M059J (cell line): Measurements from ENCODE around the gene SFSWAP. TPM values are rescaled to one million over a fixed set of nuclear protein-coding genes. Genes with fewer than 3 reads are reported as not detected.
"Not testable (repeated sequence)": the region's sequence is repeated elsewhere in the genome, so short reads cannot be mapped to it uniquely, and the experiment has no call there.

ENCODE experiments used
- DNase-seq: peaks from one replicate; pipeline ENCODE4 v3.0.0-alpha.2; 2012; ENCODE audit warnings: low read depth
- total RNA-seq: library from RNA; depleted of rRNA; stranded (reverse); fragments of >200 nt; shearing (Covaris generic); gene quantifications from 2 replicates; pipeline ENCODE4 v1.2.3, GENCODE V29; 2014; rRNA removed

Gene SFSWAP
- total RNA-seq = 11.8 and 24.1 TPM in 2 replicates

- peak; percentile 60 for DNase-seq
These were observed at the start of gene SFSWAP for GRCh38 chr12:131710464-131711457. SFSWAP (plus strand) TSS chr12:131711090; CDS start chr12:131711230, 140 bp downstream.

DNA sequence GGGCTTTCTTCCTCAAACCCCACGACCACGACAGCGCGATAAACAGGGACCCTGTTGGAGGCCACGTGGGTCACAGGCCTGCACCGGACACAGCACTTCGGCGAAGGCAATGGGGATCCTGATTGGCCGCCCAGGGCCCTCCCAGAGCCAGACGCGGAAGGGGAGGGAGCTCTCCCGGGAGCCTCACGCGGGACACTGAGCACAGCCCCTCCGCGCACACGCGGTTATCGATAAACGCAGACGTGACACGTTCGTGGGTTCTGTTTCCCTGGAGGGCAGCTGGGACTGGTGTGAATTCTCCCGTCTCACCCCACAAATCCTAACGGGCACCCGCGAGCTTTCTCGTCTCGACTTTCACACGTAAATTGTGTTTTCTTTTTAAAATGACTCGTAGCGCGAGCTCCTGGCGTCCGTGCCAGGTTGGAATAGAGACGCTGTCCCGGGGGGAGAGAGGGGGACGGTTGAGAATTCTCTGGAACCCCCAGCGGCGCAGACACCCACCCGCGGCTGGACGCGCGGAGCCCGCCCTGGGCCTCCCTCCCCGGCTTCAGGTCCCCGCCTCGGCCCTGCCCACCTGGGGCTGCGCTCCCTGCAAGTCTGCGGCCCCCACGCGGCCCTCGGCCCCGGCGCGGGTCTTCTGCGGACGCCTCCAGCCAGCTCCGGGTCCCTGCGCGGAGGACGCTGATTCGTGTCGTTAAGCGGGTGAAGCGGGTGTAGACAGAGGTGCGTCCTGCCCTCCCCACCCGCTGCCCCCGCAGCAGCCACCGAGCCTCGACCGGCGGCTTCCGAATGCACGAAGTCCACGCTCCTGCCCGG is 49.5 kb upstream of the SFSWAP start:
- DNase-seq = not testable (repeated sequence)

DNA sequence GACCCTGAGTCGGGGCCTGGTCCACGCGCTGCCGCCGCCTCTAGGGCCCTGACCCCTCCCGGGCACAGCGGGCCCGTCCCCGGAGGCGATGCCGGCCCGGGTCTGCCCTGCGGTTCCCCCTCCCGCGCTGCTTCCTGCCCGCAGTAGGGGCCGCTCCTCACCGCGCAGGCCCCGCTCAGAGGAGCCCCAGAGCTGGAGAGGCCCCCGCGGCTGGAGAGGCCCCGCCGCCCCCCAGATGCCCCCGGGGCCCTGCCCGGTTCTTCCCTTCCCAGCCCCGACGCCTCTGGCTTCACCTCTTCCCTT is 49.0 kb upstream of the SFSWAP start:
- DNase-seq = not testable (repeated sequence)

- DNase-seq = not testable (repeated sequence)
These were observed 48.5 kb upstream of the SFSWAP start for GRCh38 chr12:131662346-131662745.

DNA sequence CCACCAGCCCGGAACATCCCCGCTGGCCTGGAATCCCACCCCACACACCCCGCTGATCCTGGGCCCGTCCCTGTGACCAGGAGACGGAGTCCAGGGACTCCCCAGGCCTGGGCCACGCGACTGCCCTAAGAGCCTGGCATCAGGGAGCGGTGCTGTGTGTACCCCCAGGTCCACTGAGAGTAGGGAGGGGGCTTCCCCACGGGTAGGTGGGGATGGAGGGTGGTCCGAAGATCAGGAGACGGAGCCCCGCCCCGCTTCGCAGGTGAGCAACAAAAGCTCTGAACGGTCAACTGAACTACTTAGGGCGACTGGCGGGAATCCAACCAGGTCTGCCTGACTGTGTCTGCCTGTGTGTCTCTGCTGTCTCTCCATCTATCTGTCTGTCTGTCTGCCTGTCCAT is 45.2 kb upstream of the SFSWAP start:
- DNase-seq = not testable (repeated sequence)

GRCh38 chr12:131666486-131666885 is 44.4 kb upstream of the SFSWAP start:
- DNase-seq = not testable (repeated sequence)

DNA sequence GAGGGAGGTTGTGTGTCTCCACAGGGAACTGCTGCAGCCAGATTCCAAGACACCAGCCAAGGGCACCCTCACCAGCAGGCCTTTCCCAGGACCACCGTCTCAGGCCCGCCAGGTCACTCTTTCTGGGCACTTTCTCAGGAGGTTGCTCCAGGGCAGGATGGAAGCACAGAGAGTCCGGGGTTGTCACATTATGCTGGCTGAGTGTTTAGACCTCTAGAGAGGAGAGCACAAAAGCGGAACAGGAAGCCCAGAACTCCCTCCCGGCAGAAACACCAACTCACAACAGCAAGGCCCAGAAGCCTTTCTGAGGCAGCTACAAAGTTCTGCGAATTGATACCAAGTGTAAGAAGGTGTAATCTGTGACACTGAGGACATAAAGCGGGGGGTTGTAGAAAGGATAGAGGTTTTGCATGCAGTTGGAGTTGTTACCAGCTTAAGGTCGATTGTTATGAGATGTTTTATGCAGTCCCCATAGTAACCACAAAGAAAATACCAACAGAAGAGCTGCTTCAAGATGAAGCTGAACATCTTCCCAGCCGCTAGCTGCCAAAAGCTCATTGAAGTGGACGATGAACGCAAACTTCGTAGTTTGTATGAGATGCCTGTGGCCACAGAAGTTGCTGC is 43.8 kb upstream of the SFSWAP start:
- DNase-seq = peak; percentile 16

DNA sequence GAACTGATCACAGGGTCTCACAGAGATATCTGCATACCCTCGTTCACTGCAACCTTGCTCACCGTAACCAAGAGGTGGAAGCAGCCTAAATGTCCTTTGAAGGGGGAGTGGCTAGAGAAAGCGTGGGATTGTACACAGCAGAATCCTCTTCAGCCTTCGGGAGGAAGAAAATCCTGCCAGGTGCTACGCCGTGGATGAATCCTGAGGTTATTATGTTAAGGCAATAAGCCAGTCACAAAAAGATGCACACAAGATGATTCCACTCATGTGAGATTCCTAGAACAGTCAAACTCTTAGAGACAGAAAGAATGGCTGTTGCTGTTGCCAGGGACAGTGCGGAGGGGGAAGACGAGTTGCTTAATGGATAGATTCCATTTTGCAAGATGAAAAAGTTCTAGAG is 39.6 kb upstream of the SFSWAP start:
- no peak for DNase-seq

GRCh38 chr12:131671871-131672270 is 39.0 kb upstream of the SFSWAP start:
- no peak for DNase-seq

GRCh38 chr12:131672311-131672940 is 38.5 kb upstream of the SFSWAP start:
- DNase-seq = no peak

DNA sequence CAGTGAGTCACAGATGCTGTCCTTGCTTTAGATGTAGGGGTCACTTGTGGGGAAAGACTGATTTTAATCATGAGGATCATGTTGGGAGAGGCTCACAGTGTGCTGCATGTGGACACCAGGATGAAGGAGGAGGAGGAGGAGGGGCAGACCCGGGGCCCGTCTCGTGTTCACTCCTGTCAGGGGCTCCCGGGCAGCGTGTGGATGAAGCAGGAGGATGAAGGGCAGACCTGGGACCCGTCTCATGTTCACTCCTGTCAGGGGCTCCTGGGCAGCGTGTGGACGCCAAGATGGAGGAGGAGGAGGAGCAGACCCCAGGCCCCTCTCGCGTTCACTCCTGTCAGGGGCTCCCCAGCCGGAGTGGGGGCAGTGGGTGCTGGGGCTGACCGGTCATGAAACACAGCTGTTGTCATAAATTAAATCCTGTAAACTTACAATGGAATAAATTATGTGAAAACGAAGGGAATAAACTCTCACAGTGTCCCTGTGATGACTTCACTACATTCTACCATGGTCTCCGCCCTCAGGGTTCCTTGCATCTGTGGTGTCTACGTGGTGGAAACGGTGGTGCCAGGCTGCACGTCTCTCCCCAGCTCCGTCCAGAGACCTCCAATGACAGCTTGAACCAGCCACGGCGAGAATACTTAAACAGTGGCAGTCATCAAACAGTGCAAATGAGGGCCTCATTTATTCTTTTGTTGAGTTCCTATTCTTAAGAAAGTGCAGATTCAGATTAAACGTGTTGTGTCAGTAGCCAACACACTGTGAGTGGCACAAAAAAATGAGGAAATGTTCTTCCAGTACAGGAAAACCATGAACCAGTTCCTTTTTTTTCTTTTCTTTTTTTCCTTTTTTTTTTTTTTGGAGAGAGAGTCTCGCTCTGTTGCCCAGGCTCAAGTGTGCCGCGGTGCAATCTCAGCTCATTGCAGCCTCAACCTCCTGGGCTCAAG is 37.7 kb upstream of the SFSWAP start:
- no peak for DNase-seq

DNA sequence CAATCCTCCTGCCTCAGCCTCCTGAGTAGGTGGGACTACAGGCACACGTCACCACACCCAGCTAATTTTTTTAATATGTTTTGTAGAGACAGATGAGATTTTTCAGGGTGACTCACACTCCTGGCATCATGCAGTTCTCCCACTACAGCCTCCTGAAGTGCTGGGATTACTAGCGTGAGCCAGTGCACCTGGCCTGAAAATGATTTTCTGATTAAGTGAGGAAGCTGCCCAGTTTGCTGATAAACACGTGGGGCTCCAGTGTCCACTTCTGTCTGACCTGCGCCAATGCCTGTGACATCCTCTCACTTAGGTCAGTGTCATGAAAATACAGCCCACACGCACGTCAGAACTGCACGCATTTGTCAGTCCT is 37.0 kb upstream of the SFSWAP start:
- DNase-seq = peak; percentile 54

DNA sequence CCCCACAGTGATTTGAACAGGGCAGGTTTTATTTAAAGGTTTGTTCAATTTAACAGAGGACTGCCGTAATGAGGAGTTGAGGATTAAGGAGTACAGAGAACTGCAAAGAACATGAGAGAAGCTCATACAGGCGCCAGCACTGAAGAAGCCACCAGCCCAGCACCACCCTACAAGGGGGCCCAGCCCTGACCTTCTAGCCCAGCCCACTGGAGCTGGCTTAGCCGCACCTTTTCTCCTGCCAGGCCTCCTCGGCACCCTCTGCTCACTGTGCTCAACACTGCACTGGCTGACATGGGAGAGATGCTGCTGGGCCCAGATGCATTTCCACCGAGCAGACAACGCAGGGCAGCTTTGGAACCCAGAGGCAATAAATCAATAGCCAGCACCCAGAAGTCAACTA is 36.5 kb upstream of the SFSWAP start:
- no peak for DNase-seq

DNA sequence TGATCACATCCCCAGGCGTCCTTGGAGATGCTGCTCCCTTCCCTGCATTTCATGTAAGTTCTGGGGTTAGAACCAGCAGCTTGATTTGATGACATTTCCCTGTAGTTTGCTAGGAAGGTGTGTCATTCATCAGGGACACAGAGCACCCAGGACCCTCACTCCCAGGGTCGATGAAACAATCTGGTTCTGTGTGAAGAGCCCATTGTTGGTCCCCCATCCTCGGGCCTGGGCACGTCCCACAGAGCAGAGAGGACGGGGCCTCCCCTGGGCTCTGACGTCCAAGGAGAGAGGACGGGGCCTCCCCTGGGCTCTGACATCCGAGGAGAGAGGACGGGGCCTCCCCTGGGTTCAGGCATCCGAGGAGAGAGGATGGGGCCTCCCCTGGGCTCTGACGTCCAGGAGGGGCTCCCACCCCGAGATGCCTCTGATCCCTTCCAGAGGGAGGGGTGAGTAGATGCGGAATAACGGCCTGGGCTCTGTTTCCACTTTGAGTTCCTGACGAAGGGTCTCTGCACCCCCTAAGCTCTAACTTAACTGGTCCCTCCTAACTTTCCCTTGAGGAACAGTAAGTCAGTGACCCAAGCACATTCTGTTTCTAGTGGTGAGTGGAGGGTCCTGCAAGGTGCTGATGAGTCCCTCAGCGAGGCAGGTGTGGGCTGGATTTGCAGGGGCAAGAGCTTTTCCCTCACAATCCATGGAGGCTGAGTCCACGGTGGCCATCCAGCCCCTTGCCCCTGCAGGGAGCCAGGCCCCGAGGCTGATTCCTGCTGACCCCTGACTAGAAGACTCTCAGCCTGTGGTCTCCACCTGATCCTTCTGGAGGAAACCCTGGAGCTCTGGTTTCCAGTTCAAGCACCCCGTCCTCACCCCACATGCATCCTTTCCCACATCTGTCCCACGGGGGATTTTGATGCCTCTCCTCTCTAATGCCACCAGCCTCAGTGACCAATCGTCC is 35.5 kb upstream of the SFSWAP start:
- DNase-seq = no peak

DNA sequence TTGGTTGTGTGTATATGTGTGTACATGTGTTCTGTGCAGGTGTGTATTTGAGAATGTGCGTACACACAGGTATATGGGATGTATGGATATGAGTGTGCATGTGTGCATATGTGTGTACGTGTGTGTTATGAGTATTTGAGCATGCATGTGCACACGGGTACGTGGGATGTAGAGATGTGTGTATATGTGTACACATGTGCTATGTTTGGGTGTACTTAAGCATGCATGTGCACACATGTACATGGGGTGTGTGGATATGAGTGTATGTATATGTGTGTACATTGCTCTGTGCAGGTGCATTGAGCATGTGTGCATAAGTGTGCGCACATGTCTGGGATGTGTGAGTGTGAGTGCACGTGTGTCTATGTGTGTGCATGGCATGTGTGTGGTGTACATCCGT is 34.3 kb upstream of the SFSWAP start:
- DNase-seq = no peak

GRCh38 chr12:131677067-131677466 is 33.8 kb upstream of the SFSWAP start:
- DNase-seq = not testable (repeated sequence)

- DNase-seq = no peak
These were observed 33.2 kb upstream of the SFSWAP start for GRCh38 chr12:131677699-131678098.

- not testable (repeated sequence) for DNase-seq
These were observed 32.3 kb upstream of the SFSWAP start for GRCh38 chr12:131678389-131679181.

DNA sequence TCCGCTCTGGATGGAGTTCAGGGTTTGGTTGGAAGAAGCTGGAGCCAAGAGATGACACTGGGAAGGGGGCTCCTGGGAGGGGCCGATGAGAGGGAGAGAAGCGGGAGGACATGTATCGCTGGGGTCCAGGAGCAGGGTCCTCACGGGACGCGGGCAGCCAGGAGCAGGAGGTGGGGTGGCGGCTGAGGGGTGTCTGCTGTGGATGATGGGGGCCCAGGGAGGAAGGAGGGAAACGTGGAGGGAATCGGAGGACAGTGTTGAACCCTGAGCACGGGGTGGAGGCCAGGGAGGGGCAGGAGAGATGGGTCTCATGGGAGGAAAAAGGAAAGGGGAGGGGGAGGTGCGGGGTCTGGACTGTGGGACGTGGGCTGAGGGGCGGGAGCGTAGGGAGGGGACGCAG is 31.7 kb upstream of the SFSWAP start:
- DNase-seq = not testable (repeated sequence)
